GM21390 (cell line): ENCODE results near the gene PIK3R5.
A peak's percentile ranks its signal among the peaks of the same experiment; 100 is the strongest.
"Not testable (repeated sequence)": the region's sequence is repeated elsewhere in the genome, so short reads cannot be mapped to it uniquely, and the experiment has no call there.

Experiments used
- ATAC-seq: cut with Tn5 transposase; IDR thresholded peaks from one replicate; pipeline ENCODE4 v1.9.1; 2021; ENCODE audit not compliant: unreplicated experiment

PIK3R5 gene

GRCh38 chr17:8965394-8966168, at the start of gene PIK3R5:
Gene PIK3R5 (minus strand): TSS chr17:8965707. CDS start chr17:8911494, 54,213 bp downstream.
- peak; percentile 69 for ATAC-seq

GRCh38 chr17:9011001-9011400, 45.5 kb upstream of the PIK3R5 start:
- ATAC-seq: no peak

- ATAC-seq: no peak
Measured at GRCh38 chr17:9009737-9010136, 44.2 kb upstream of the PIK3R5 start.

- no peak for ATAC-seq
Measured at GRCh38 chr17:9009096-9009495, 43.6 kb upstream of the PIK3R5 start.

GRCh38 chr17:9007052-9007714, 41.7 kb upstream of the PIK3R5 start:
- no peak for ATAC-seq

- no peak for ATAC-seq
Measured at GRCh38 chr17:9006175-9006767, 40.8 kb upstream of the PIK3R5 start.

GRCh38 chr17:9004961-9005285, 39.4 kb upstream of the PIK3R5 start:
- ATAC-seq: no peak

- ATAC-seq: no peak
Measured at GRCh38 chr17:9004132-9004960, 38.8 kb upstream of the PIK3R5 start.

GRCh38 chr17:9003355-9004131, 38.0 kb upstream of the PIK3R5 start:
- no peak for ATAC-seq

- ATAC-seq: no peak
Measured at GRCh38 chr17:9002606-9003354, 37.3 kb upstream of the PIK3R5 start.

- ATAC-seq: no peak
Measured at GRCh38 chr17:9002227-9002605, 36.7 kb upstream of the PIK3R5 start.

- no peak for ATAC-seq
Measured at GRCh38 chr17:9001559-9001958, 36.1 kb upstream of the PIK3R5 start.

- no peak for ATAC-seq
Measured at GRCh38 chr17:8997994-8998628, 32.6 kb upstream of the PIK3R5 start.

GRCh38 chr17:8995711-8996110, 30.2 kb upstream of the PIK3R5 start:
- ATAC-seq: no peak

- ATAC-seq: no peak
Measured at GRCh38 chr17:8994319-8994718, 28.8 kb upstream of the PIK3R5 start.

GRCh38 chr17:8991514-8992285, 26.2 kb upstream of the PIK3R5 start:
- no peak for ATAC-seq

GRCh38 chr17:8988263-8988935, 22.9 kb upstream of the PIK3R5 start:
- not testable (repeated sequence) for ATAC-seq

- ATAC-seq: no peak
Measured at GRCh38 chr17:8986295-8986694, 20.8 kb upstream of the PIK3R5 start.
